Measurements from ENCODE around the gene PACS1.

The PACS1 gene

DNA sequence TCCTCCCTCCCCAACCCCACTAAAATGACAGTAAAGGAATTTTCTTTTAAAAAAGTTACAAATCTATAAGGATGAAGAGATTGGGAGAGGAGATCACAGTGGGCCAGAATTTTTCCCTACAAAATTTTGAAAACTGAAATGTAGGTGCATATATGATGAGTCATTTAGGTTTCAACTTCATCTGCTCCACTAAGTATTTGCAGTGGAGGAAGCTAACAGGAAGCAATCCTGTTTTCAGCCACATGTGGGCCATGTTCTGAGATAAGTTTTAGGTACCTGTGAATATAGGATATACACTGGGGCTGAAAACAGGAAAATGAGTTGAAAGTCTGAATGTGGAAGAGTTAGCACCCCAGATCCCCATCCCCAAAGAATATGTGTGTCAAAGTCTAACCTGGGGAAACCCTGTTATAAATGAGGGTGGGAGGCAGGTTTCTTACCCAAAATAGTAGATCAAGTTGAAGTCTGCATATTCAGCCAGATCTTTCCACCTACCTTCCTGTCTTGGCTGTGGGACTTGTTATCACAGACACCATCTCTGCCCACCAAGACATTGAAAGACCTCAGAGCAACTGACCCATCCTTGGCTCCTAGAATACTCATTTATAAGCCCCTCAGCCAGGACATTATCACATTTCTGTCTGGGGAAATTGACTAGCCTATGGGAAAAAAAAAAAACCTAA lies 87.3 kb downstream of the PACS1 start:
- H3K9me3 ChIP-seq (ENCODE audit: insufficient read depth, low read depth, low read length), result no peaks in the 10 kb centered on the region
- no peaks in the 10 kb centered on the region for H3K9me2 ChIP-seq (replicated peaks; ENCODE audit: low read depth, low read length)
- TF ChIP-seq EZH2phosphoT487 (IDR thresholded peaks at IDR 0.05; ENCODE audit: borderline replicate concordance) (no peak), CTCF (conservative IDR thresholded peaks at IDR 0.05; ENCODE audit: low read length) (peak; percentile 22)
- no peak overlapping the region for H3K4me3 ChIP-seq (ENCODE audit: low read length, poor library complexity, severe bottlenecking)
- H3K4me2 ChIP-seq (ENCODE audit: low read depth, low read length, poor library complexity, severe bottlenecking), result peak overlapping the region; percentile 51
- no peaks in the 10 kb centered on the region for H3K36me3 ChIP-seq (ENCODE audit: insufficient read depth, low read length)
- H3K9ac ChIP-seq (ENCODE audit: low read depth, low read length, poor library complexity, severe bottlenecking), result no peak overlapping the region
- H3K79me2 ChIP-seq (ENCODE audit: insufficient read depth, low read length), result no peaks in the 10 kb centered on the region
- H3K27me3 ChIP-seq (ENCODE audit: insufficient read depth, low read length, poor library complexity, severe bottlenecking), result no peaks in the 10 kb centered on the region
- H4K20me1 ChIP-seq (ENCODE audit: insufficient read depth, low read length, poor library complexity, severe bottlenecking), result no peaks in the 10 kb centered on the region
- peaks cover 3% of the 10 kb centered on the region; the same call in 1 of the 2 replicates for H3F3A ChIP-seq (ENCODE audit: low read depth)
- no peak overlapping the region for H2AFZ ChIP-seq (ENCODE audit: low read length)
- H3K4me1 ChIP-seq (ENCODE audit: insufficient read depth, low read length, poor library complexity, severe bottlenecking), result peaks cover 12% of the 10 kb centered on the region

DNA sequence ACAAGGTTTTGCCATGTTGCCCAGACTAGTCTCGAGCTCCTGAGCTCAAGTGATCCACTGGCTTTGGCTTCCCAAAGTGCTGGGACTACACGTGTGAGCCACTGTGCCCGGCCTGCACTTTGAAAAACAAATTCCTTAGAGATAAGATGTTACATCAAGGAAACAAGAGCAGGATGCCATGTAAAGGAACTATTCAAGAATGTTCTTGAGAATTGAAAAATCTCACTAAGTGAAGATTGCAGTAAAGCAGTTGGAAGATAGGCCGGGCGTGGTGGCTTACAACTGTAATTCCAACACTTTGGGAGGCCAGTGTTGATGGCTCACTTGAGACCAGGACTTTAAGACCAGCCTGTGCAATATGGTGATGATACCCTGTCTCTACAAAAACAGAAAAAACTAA lies 88.1 kb downstream of the PACS1 start:
- H3K9me3 ChIP-seq (ENCODE audit: insufficient read depth, low read depth, low read length), result no peaks in the 10 kb centered on the region
- no peaks in the 10 kb centered on the region for H3K27me3 ChIP-seq (ENCODE audit: insufficient read depth, low read length, poor library complexity, severe bottlenecking)
- H3K9me2 ChIP-seq (replicated peaks; ENCODE audit: low read depth, low read length), result no peaks in the 10 kb centered on the region
- H3K79me2 ChIP-seq (ENCODE audit: insufficient read depth, low read length), result no peaks in the 10 kb centered on the region
- no peaks in the 10 kb centered on the region for H3K36me3 ChIP-seq (ENCODE audit: insufficient read depth, low read length)
- no peak overlapping the region for H3K4me3 ChIP-seq (ENCODE audit: low read length, poor library complexity, severe bottlenecking)
- H2AFZ ChIP-seq (ENCODE audit: low read length), result no peak overlapping the region
- peaks cover 12% of the 10 kb centered on the region for H3K4me1 ChIP-seq (ENCODE audit: insufficient read depth, low read length, poor library complexity, severe bottlenecking)
- no peak overlapping the region for H3K4me2 ChIP-seq (ENCODE audit: low read depth, low read length, poor library complexity, severe bottlenecking)
- TF ChIP-seq CTCF (conservative IDR thresholded peaks at IDR 0.05; ENCODE audit: low read length) (no peak), EZH2phosphoT487 (IDR thresholded peaks at IDR 0.05; ENCODE audit: borderline replicate concordance) (no peak)
- peaks cover 3% of the 10 kb centered on the region; the same call in 1 of the 2 replicates for H3F3A ChIP-seq (ENCODE audit: low read depth)
- H3K9ac ChIP-seq (ENCODE audit: low read depth, low read length, poor library complexity, severe bottlenecking), result no peak overlapping the region
- no peaks in the 10 kb centered on the region for H4K20me1 ChIP-seq (ENCODE audit: insufficient read depth, low read length, poor library complexity, severe bottlenecking)

DNA sequence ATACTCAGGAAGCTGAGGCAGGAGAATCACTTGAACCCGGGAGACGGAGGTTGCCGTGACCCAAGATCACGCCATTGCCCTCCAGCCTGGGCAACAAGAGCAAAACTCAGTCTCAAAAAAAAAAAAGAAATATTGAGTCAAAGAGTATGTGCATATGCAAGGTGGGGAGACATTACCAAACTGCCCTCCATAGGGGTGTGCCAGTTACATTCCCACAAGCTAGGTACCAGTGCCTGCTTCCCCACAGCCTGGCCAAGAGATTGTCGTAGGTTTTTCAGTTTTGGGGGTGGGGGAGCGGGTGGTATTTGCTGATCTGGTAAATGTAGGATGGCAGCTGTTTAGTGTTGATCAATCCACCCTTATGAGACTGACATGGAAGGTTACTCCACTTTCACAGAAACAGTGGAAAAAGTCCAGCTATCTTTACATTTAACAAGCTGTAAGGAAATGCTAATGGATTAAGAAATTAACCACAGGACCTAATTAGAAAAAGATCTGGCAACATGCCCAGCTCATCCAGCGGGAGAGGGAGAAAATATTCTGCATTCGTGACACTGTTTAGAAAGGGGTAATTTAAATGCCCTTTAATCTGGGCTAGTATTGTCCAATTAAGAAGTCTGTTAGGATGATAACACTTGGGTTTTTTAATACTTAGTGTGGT lies 89.4 kb downstream of the PACS1 start:
- Histone ChIP-seq H3F3A (ENCODE audit: low read depth) (peaks cover 3% of the 10 kb centered on the region; the same call in 1 of the 2 replicates), H3K79me2 (ENCODE audit: insufficient read depth, low read length) (no peaks in the 10 kb centered on the region), H3K4me3 (ENCODE audit: low read length, poor library complexity, severe bottlenecking) (no peak overlapping the region), H3K4me2 (ENCODE audit: low read depth, low read length, poor library complexity, severe bottlenecking) (no peak overlapping the region), H3K36me3 (ENCODE audit: insufficient read depth, low read length) (no peaks in the 10 kb centered on the region), H3K9me2 (replicated peaks; ENCODE audit: low read depth, low read length) (no peaks in the 10 kb centered on the region), H4K20me1 (ENCODE audit: insufficient read depth, low read length, poor library complexity, severe bottlenecking) (no peaks in the 10 kb centered on the region), H2AFZ (ENCODE audit: low read length) (no peak overlapping the region), H3K4me1 (ENCODE audit: insufficient read depth, low read length, poor library complexity, severe bottlenecking) (peaks cover 12% of the 10 kb centered on the region), H3K9me3 (ENCODE audit: insufficient read depth, low read depth, low read length) (no peaks in the 10 kb centered on the region), H3K9ac (ENCODE audit: low read depth, low read length, poor library complexity, severe bottlenecking) (no peak overlapping the region), H3K27me3 (ENCODE audit: insufficient read depth, low read length, poor library complexity, severe bottlenecking) (no peaks in the 10 kb centered on the region)
- TF ChIP-seq CTCF (conservative IDR thresholded peaks at IDR 0.05; ENCODE audit: low read length), result no peak
- no peak for TF ChIP-seq EZH2phosphoT487 (IDR thresholded peaks at IDR 0.05; ENCODE audit: borderline replicate concordance)
